NAMALWA (cell line): ENCODE data around the gene NECTIN1.
"Not testable (repeated sequence)": the region's sequence is repeated elsewhere in the genome, so short reads cannot be mapped to it uniquely, and the experiment has no call there.

Experiments used
- DNase-seq: peaks from one replicate; pipeline ENCODE4 v3.0.0-alpha.2; 2015; ENCODE audit warnings: low spot score

NECTIN1 gene

GRCh38 chr11:119616586-119617339, 112.2 kb downstream of the NECTIN1 start:
- no peak for DNase-seq

- no peak for DNase-seq
Observed at GRCh38 chr11:119615882-119616196, 113.2 kb downstream of the NECTIN1 start.

- DNase-seq = no peak
Observed at GRCh38 chr11:119615003-119615881, 113.8 kb downstream of the NECTIN1 start.

- no peak for DNase-seq
Observed at GRCh38 chr11:119614222-119615002, 114.6 kb downstream of the NECTIN1 start.

GRCh38 chr11:119612814-119613213, 116.2 kb downstream of the NECTIN1 start:
- DNase-seq = no peak

GRCh38 chr11:119610836-119611426, 118.1 kb downstream of the NECTIN1 start:
- DNase-seq = no peak

GRCh38 chr11:119608781-119609180, 120.2 kb downstream of the NECTIN1 start:
- DNase-seq = no peak

GRCh38 chr11:119608201-119608600, 120.8 kb downstream of the NECTIN1 start:
- DNase-seq = no peak

- no peak for DNase-seq
Observed at GRCh38 chr11:119607726-119608125, 121.3 kb downstream of the NECTIN1 start.

GRCh38 chr11:119605137-119605665, 123.8 kb downstream of the NECTIN1 start:
- DNase-seq = no peak

- no peak for DNase-seq
Observed at GRCh38 chr11:119602745-119603373, 126.1 kb downstream of the NECTIN1 start.

- DNase-seq = no peak
Observed at GRCh38 chr11:119599864-119600541, 129.0 kb downstream of the NECTIN1 start.

- DNase-seq = not testable (repeated sequence)
Observed at GRCh38 chr11:119595941-119596340, 133.1 kb downstream of the NECTIN1 start.

GRCh38 chr11:119594639-119595249, 134.3 kb downstream of the NECTIN1 start:
- no peak for DNase-seq

GRCh38 chr11:119593346-119593745, 135.7 kb downstream of the NECTIN1 start:
- DNase-seq = no peak

- no peak for DNase-seq
Observed at GRCh38 chr11:119592642-119593041, 136.4 kb downstream of the NECTIN1 start.

GRCh38 chr11:119591836-119592310, 137.1 kb downstream of the NECTIN1 start:
- no peak for DNase-seq

GRCh38 chr11:119590651-119591351, 138.2 kb downstream of the NECTIN1 start:
- DNase-seq = no peak

GRCh38 chr11:119589001-119589400, 140.0 kb downstream of the NECTIN1 start:
- DNase-seq = no peak
